WTC11 (cell line): ENCODE results near the gene XPNPEP3. TPM values are rescaled to one million over a fixed set of nuclear protein-coding genes. Genes with fewer than 3 reads are reported as not detected.
"Not testable (repeated sequence)": the region's sequence is repeated elsewhere in the genome, so short reads cannot be mapped to it uniquely, and the experiment has no call there.

Experiments
- ATAC-seq: fragments of 200-7000 bp; cut with Tn5 transposase; 2 replicates; pipeline ENCODE4 v1.10.0; 2021; ENCODE audit warnings: mild to moderate bottlenecking, moderate library complexity
- CTCF ChIA-PET: fragments of 300-600 bp; sonication (Branson Sonifier 250); formaldehyde crosslinking; loops from one replicate; lab custom pipeline; 2021; ENCODE audit warnings: antibody characterized with exemption; lab: Charles Lee
- POLR2A ChIA-PET: fragments of 350-600 bp; sonication (Branson Sonifier 250); formaldehyde crosslinking; loops from one replicate; lab custom pipeline; 2021; ENCODE audit warnings: antibody characterized with exemption; lab: Charles Lee
- DNase-seq: peaks from one replicate; pipeline ENCODE4 v3.0.0; 2021; ENCODE audit warnings: low spot score
- H3K27ac Mint-ChIP-seq: 2 replicates; pipeline ENCODE4 v1.8.0; 2021; ENCODE audit warnings: mixed read lengths
- H3K27me3 Mint-ChIP-seq: 2 replicates; pipeline ENCODE4 v1.8.0; 2021; ENCODE audit warnings: low read depth, mild to moderate bottlenecking, moderate library complexity, mixed read lengths
- H3K36me3 Mint-ChIP-seq: 2 replicates; pipeline ENCODE4 v1.8.0; 2021; ENCODE audit warnings: mixed read lengths
- H3K4me1 Mint-ChIP-seq: 2 replicates; pipeline ENCODE4 v1.8.0; 2022; ENCODE audit warnings: mixed read lengths
- H3K4me3 Mint-ChIP-seq: 2 replicates; pipeline ENCODE4 v1.8.0; 2021; ENCODE audit warnings: mild to moderate bottlenecking, moderate library complexity, mixed read lengths
- H3K9me3 Mint-ChIP-seq: 2 replicates; pipeline ENCODE4 v1.8.0; 2021; ENCODE audit warnings: mixed read lengths
- GRHL2 ChIP-seq: fragments of 250-450 bp; sonication (Bioruptor Pico); IDR thresholded peaks from 2 replicates; pipeline ENCODE4 v1.8.0; 2022; ENCODE audit warnings: mild to moderate bottlenecking, moderate library complexity; ENCODE audit not compliant: insufficient replicate concordance, severe bottlenecking
- GTF2I ChIP-seq: fragments of 250-450 bp; sonication (Bioruptor Pico); conservative IDR thresholded peaks from 2 replicates; pipeline ENCODE4 v1.4.0; 2021; ENCODE audit warnings: mild to moderate bottlenecking
- IRF2 ChIP-seq: sonication (generic); formaldehyde crosslinking; IDR thresholded peaks from 2 replicates; pipeline ENCODE4 v1.8.0; 2022; ENCODE audit warnings: low read depth, missing genetic modification reagents, borderline replicate concordance
- JUN ChIP-seq: sonication (generic); formaldehyde crosslinking; IDR thresholded peaks from 2 replicates; pipeline ENCODE4 v1.8.0; 2023; ENCODE audit warnings: mild to moderate bottlenecking, missing genetic modification reagents
- NFE2L1 ChIP-seq: sonication (generic); formaldehyde crosslinking; IDR thresholded peaks from 2 replicates; pipeline ENCODE4 v1.8.1; 2023; ENCODE audit warnings: missing genetic modification reagents
- NR1H2 ChIP-seq: sonication (generic); formaldehyde crosslinking; IDR thresholded peaks from 2 replicates; pipeline ENCODE4 v1.9.0; 2021; ENCODE audit warnings: mild to moderate bottlenecking, moderate library complexity, missing genetic modification reagents
- OVOL2 ChIP-seq: fragments of 250-450 bp; sonication (Bioruptor Pico); IDR thresholded peaks from 2 replicates; pipeline ENCODE4 v1.9.0; 2021; ENCODE audit warnings: mild to moderate bottlenecking, borderline replicate concordance
- RELA ChIP-seq: sonication (generic); formaldehyde crosslinking; IDR thresholded peaks from 2 replicates; pipeline ENCODE4 v1.8.1; 2022; ENCODE audit warnings: missing genetic modification reagents, mild to moderate bottlenecking, borderline replicate concordance
- RORB ChIP-seq: fragments of 250-450 bp; sonication (Bioruptor Pico); IDR thresholded peaks from 2 replicates; pipeline ENCODE4 v1.9.0; 2021; ENCODE audit warnings: mild to moderate bottlenecking
- SMAD3 ChIP-seq: sonication (generic); formaldehyde crosslinking; IDR thresholded peaks from 2 replicates; pipeline ENCODE4 v1.8.0; 2022; ENCODE audit warnings: missing genetic modification reagents, mild to moderate bottlenecking, borderline replicate concordance
- TEAD4 ChIP-seq: sonication (generic); formaldehyde crosslinking; IDR thresholded peaks from 2 replicates; pipeline ENCODE4 v1.8.0; 2022; ENCODE audit warnings: mild to moderate bottlenecking, missing genetic modification reagents
- TP53 ChIP-seq: sonication (generic); formaldehyde crosslinking; IDR thresholded peaks from 2 replicates; pipeline ENCODE4 v1.8.1; 2023; ENCODE audit warnings: mild to moderate bottlenecking, missing genetic modification reagents
- ZNF396 ChIP-seq: fragments of 250-450 bp; sonication (Bioruptor Pico); IDR thresholded peaks from 2 replicates; pipeline ENCODE4 v1.8.0; 2021; ENCODE audit warnings: mild to moderate bottlenecking, moderate library complexity, borderline replicate concordance
- ZNF423 ChIP-seq: fragments of 250-450 bp; sonication (Bioruptor Pico); IDR thresholded peaks from 2 replicates; pipeline ENCODE4 v2.1.2; 2022; ENCODE audit warnings: mild to moderate bottlenecking, moderate library complexity
- total RNA-seq: library from RNA; stranded (reverse); gene quantifications from 3 replicates; pipeline ENCODE4 v1.2.3, GENCODE V29; 2021
- TF ChIP-seq, protein P1 (sequence below): sonication (generic); formaldehyde crosslinking; IDR thresholded peaks from 2 replicates; pipeline ENCODE4 v1.8.1; 2023; ENCODE audit warnings: mild to moderate bottlenecking, missing genetic modification reagents, moderate library complexity
- TF ChIP-seq, protein P2 (sequence below): fragments of 200-600 bp; IDR thresholded peaks from 2 replicates; pipeline ENCODE4 v1.8.0; 2022; ENCODE audit warnings: antibody characterized with exemption
- TF ChIP-seq, protein P3 (sequence below): sonication (generic); formaldehyde crosslinking; IDR thresholded peaks from 2 replicates; pipeline ENCODE4 v1.8.0; 2022; ENCODE audit warnings: mild to moderate bottlenecking, missing genetic modification reagents
- TF ChIP-seq, protein P4 (sequence below): fragments of 250-450 bp; sonication (Bioruptor Pico); IDR thresholded peaks from 2 replicates; pipeline ENCODE4 v1.9.0; 2021; ENCODE audit warnings: moderate library complexity, mild to moderate bottlenecking, inconsistent platforms, borderline replicate concordance
- TF ChIP-seq, protein P5 (sequence below): fragments of 250-450 bp; sonication (Bioruptor Pico); conservative IDR thresholded peaks from 2 replicates; pipeline ENCODE4 v1.9.0; 2021; ENCODE audit warnings: mild to moderate bottlenecking
- TF ChIP-seq, protein P6 (sequence below): sonication (generic); formaldehyde crosslinking; IDR thresholded peaks from 2 replicates; pipeline ENCODE4 v1.8.1; 2023; ENCODE audit warnings: mild to moderate bottlenecking, missing genetic modification reagents

The XPNPEP3 gene
- total RNA-seq, 1 experiment from 2014 or later, result 28.2 TPM

DNA sequence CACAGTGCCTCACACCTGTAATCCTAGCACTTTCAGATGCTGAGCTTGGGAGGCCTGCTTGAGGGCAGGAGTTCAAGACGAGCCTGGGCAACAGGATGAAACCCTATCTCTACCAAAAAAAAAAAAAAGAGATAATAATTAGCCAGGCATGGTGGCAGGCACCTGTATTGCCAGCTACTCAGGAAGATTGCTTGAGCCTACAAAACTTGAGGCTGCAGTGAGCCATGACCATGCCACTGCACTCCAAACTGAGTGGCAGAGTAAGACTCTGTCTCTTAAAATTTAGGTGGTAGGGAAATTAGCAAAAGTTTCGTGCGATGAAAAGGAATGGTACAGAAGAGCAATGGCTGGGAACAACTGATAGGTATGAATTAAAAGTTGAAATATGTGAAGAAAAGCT, 18.5 kb upstream of the XPNPEP3 start:
- Mint-ChIP-seq H3K27me3 (no peaks in the 10 kb centered on the region), H3K9me3 (no peaks in the 10 kb centered on the region), H3K36me3 (peaks cover 80% of the 10 kb centered on the region), H3K4me3 (no peak overlapping the region), H3K27ac (no peak overlapping the region), H3K4me1 (no peaks in the 10 kb centered on the region)
- ChIA-PET CTCF (no interaction called here), POLR2A (interaction anchor here (0.7 kb wide), 1 partner anchor 28 kb away, joined by 6 read pairs; no protein-coding TSS in a partner anchor)
- TF ChIP-seq OVOL2 (CRISPR knock-in tag) (no peak), IRF2 (CRISPR knock-in tag) (no peak), GRHL2 (CRISPR knock-in tag) (no peak), SMAD3 (CRISPR knock-in tag) (no peak), GTF2I (CRISPR knock-in tag) (no peak), TP53 (CRISPR knock-in tag) (no peak), RELA (no peak)
- TF ChIP-seq, protein P1, sequence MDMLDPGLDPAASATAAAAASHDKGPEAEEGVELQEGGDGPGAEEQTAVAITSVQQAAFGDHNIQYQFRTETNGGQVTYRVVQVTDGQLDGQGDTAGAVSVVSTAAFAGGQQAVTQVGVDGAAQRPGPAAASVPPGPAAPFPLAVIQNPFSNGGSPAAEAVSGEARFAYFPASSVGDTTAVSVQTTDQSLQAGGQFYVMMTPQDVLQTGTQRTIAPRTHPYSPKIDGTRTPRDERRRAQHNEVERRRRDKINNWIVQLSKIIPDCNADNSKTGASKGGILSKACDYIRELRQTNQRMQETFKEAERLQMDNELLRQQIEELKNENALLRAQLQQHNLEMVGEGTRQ (CRISPR knock-in tag), result no peak
- TF ChIP-seq, protein P2, sequence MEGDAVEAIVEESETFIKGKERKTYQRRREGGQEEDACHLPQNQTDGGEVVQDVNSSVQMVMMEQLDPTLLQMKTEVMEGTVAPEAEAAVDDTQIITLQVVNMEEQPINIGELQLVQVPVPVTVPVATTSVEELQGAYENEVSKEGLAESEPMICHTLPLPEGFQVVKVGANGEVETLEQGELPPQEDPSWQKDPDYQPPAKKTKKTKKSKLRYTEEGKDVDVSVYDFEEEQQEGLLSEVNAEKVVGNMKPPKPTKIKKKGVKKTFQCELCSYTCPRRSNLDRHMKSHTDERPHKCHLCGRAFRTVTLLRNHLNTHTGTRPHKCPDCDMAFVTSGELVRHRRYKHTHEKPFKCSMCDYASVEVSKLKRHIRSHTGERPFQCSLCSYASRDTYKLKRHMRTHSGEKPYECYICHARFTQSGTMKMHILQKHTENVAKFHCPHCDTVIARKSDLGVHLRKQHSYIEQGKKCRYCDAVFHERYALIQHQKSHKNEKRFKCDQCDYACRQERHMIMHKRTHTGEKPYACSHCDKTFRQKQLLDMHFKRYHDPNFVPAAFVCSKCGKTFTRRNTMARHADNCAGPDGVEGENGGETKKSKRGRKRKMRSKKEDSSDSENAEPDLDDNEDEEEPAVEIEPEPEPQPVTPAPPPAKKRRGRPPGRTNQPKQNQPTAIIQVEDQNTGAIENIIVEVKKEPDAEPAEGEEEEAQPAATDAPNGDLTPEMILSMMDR, result no peak
- ATAC-seq (no peak), DNase-seq (no peak)

DNA sequence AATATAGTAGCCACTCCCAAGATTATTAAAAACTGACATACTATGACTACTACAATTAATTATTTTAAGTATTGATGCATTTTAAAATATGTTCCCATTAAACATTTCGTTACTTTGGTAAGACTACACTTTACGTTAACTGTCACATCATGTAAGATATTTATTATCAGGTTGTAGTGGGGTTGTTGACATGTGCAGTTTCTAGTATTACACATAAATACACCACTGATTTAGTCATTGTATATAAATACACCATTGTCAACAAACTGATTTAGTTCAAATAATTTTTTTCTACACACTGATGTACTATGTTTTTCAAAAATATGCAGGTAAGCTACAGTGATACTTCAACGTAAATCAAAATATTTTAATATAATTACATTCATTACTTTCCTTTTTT, 12.0 kb upstream of the XPNPEP3 start:
- Mint-ChIP-seq H3K27me3 (no peaks in the 10 kb centered on the region), H3K36me3 (peaks cover 71% of the 10 kb centered on the region), H3K9me3 (no peaks in the 10 kb centered on the region), H3K4me1 (no peaks in the 10 kb centered on the region), H3K27ac (no peak overlapping the region), H3K4me3 (no peak overlapping the region)
- CTCF ChIA-PET, result no interaction called here
- TF ChIP-seq, protein P3, sequence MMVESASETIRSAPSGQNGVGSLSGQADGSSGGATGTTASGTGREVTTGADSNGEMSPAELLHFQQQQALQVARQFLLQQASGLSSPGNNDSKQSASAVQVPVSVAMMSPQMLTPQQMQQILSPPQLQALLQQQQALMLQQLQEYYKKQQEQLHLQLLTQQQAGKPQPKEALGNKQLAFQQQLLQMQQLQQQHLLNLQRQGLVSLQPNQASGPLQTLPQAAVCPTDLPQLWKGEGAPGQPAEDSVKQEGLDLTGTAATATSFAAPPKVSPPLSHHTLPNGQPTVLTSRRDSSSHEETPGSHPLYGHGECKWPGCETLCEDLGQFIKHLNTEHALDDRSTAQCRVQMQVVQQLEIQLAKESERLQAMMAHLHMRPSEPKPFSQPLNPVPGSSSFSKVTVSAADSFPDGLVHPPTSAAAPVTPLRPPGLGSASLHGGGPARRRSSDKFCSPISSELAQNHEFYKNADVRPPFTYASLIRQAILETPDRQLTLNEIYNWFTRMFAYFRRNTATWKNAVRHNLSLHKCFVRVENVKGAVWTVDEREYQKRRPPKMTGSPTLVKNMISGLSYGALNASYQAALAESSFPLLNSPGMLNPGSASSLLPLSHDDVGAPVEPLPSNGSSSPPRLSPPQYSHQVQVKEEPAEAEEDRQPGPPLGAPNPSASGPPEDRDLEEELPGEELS (CRISPR knock-in tag), result no peak
- TF ChIP-seq RORB (CRISPR knock-in tag) (no peak), NFE2L1 (CRISPR knock-in tag) (no peak), ZNF396 (CRISPR knock-in tag) (no peak), NR1H2 (CRISPR knock-in tag) (no peak), JUN (CRISPR knock-in tag) (no peak), TEAD4 (CRISPR knock-in tag) (no peak), ZNF423 (no peak)
- TF ChIP-seq, protein P4, sequence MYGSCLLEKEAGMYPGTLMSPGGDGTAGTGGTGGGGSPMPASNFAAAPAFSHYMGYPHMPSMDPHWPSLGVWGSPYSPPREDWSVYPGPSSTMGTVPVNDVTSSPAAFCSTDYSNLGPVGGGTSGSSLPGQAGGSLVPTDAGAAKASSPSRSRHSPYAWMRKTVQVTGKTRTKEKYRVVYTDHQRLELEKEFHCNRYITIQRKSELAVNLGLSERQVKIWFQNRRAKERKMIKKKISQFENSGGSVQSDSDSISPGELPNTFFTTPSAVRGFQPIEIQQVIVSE (CRISPR knock-in tag), result no peak
- TF ChIP-seq, protein P5, sequence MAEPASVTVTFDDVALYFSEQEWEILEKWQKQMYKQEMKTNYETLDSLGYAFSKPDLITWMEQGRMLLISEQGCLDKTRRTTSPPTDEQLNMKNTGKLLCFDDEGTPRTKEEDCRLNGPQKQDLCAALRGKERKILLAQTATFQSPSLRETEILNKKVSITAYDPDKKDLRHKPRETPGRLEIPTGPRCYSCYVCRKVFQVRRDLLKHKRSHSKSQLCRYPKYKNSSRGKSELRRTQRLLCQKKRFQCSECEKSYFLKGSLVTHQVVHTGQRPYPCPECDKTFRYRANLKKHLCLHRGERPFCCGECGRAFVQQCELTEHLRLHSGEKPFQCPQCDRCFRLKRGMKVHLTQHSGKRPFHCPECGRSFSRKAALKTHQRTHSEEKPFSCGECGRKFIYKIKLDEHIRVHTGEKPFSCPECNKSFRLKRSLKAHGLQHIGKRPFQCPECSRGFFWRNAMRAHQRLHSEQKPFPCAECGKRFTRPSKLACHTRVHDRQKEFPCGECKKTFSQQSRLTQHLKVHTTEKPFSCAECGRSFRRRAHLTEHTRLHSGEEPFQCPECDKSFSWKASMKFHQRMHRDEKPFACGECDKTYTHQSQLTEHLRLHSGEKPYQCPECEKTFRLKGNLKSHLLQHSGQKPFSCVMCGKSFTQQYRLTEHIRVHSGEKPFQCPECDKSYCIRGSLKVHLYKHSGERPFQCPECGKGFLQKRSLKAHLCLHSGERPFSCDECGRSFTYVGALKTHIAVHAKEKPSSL, result no peak
- TF ChIP-seq, protein P6, sequence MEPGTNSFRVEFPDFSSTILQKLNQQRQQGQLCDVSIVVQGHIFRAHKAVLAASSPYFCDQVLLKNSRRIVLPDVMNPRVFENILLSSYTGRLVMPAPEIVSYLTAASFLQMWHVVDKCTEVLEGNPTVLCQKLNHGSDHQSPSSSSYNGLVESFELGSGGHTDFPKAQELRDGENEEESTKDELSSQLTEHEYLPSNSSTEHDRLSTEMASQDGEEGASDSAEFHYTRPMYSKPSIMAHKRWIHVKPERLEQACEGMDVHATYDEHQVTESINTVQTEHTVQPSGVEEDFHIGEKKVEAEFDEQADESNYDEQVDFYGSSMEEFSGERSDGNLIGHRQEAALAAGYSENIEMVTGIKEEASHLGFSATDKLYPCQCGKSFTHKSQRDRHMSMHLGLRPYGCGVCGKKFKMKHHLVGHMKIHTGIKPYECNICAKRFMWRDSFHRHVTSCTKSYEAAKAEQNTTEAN (CRISPR knock-in tag), result no peak
- ATAC-seq (no peak), DNase-seq (no peak)
- POLR2A ChIA-PET, result no interaction called here

DNA sequence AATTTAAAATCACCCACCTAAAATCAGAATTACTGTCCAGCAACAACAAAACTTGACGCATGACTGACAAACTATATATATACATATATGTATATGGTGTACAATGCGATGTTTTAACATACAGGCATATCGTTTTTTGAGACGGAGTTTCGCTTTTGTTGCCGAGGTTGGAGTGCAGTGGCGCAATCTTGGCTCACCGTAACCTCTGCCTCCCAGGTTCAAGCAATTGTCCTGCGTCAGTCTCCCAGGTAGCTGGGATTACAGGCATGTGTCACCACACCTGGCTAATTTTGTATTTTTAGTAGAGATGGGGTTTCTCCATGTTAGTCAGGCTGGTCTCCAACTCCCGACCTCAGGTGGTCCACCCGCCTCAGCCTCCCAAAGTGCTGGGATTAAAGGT, 11.1 kb upstream of the XPNPEP3 start:
- peaks cover 67% of the 10 kb centered on the region for H3K36me3 Mint-ChIP-seq
- H3K27me3 Mint-ChIP-seq, H3K4me1 Mint-ChIP-seq, H3K4me3 Mint-ChIP-seq, H3K9me3 Mint-ChIP-seq, POLR2A ChIA-PET, CTCF ChIA-PET, H3K27ac Mint-ChIP-seq, ATAC-seq, DNase-seq: not testable (repeated sequence)
